GM12891 (cell line): ENCODE results near the gene LMNTD2.

ENCODE experiments used
- POLR2A ChIP-seq: IDR thresholded peaks from 2 replicates; pipeline ENCODE4 v1.6.1; 2011; ENCODE audit warnings: low read depth, low read length, control low read depth
- POLR2AphosphoS5 ChIP-seq: IDR thresholded peaks from 2 replicates; pipeline ENCODE4 v1.6.1; 2011; ENCODE audit warnings: low read depth, low read length, control low read depth
- SPI1 ChIP-seq: IDR thresholded peaks from 2 replicates; pipeline ENCODE4 v1.6.1; 2011; ENCODE audit warnings: low read depth, low read length, control low read depth
- TAF1 ChIP-seq: IDR thresholded peaks from 2 replicates; pipeline ENCODE4 v1.6.1; 2011; ENCODE audit warnings: low read depth, low read length, control low read depth

- TF ChIP-seq POLR2A, result no peak
- TF ChIP-seq TAF1, result no peak
- TF ChIP-seq POLR2AphosphoS5, result no peak
- TF ChIP-seq SPI1, result no peak
Measured at GRCh38 chr11:535519-536454, 24.8 kb downstream of the LMNTD2 start, which contains the start of gene HRAS.
